ENCODE measurements around the gene GAGE10. TPM values are rescaled to one million over a fixed set of nuclear protein-coding genes. Genes with fewer than 3 reads are reported as not detected.

GAGE10 gene
- total RNA-seq, 4 donors from 2014 or later: not detected

DNA sequence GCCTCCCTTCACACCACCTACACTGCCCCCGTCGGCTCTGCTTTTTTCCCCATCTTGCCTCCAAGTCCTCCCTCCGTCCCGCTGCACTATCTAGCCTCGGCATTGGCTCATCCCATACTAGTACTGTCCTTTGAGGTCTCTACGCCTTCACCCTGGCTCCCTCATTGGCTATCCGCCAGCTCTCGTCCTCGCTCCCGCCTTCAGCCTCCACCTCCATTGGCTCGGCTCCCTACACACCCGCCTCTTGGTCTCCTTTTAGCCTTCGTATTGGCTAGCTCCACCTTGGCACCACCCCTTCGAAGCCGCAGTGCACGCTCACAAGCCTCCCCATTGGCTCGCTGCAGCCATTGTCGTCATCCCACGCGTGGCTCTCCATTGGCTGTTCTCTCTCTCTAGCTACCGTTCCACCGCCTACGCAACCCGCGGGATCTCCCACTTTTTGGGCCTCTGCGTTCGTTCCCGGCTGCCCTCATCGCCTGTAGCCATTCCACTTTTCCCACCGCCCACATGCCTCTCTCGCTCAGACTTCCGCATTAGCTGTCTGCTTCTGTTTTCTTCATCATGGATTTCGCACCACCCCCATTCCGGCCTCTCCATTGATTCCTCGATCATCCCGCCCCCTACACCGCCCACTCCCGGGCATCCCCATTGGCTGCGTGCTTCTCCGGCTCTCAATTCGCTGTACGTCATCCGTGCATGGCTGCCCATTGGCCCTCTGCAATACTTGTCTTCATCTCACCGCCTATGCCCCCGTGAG, 34.3 kb upstream of the GAGE10 start:
- Histone ChIP-seq H3K27me3 (no peaks in the 10 kb centered on the region), H3K4me1 (peaks cover 0 to 39% (median 7%) of the 10 kb centered on the region in 3 donors), H3K36me3 (no peaks in the 10 kb centered on the region), H3K9me3 (no peaks in the 10 kb centered on the region), H3K4me3 (peak overlapping the region; percentile 40 to 77), H3K27ac (peak overlapping the region; percentile 78 to 97 (median 92))
- ATAC-seq: peak; percentile 95
- TF ChIP-seq POLR2AphosphoS5 (IDR thresholded peaks at IDR 0.05): peak; percentile 75
- peak in 1 of 2 donors; percentile 23 for TF ChIP-seq POLR2A (IDR thresholded peaks at IDR 0.05)
- TF ChIP-seq EP300 (IDR thresholded peaks at IDR 0.05): no peak
- WGBS, 2 donors (ENCODE audit: low coverage in 1 of 2): 1 to 50% methylated on average over 29 to 31 of the region's 45 CpGs

DNA sequence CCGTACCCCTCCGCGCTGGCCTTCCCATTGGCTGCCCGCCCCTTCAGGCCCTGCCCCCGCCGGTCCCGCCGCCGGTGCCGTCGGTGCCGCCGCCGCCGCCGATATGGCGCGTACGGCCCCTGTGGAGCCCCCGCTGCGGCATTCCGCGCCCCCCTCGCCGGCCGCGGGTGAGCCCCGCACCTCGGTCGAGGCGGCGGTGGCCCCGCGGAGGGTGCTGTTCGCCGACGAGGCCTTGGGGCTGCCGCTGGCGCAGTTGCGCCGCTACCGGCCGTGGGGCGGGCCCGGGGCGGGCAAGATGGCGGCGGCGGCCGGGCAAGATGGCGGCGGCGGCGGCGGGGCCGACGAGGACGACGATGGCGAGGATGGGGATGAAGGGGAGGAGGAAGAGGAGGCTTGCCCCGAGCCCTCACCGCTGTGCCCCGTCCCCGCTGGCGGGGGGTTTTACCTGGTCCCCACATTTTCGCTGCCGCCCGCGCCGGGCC, 33.6 kb upstream of the GAGE10 start, which contains the start of gene PPP1R3F:
PPP1R3F (plus strand) TSS at position 27 of the 482 bp plus-strand sequence; CDS start at position 104, 77 bp downstream.
- H3K4me1 ChIP-seq: peaks cover 0 to 45% (median 7%) of the 10 kb centered on the region in 3 donors
- TF ChIP-seq POLR2AphosphoS5 (IDR thresholded peaks at IDR 0.05): peak; percentile 23
- TF ChIP-seq EP300 (IDR thresholded peaks at IDR 0.05): no peak
- TF ChIP-seq POLR2A (IDR thresholded peaks at IDR 0.05): peak; percentile 63 to 70
- TF ChIP-seq, protein P1, sequence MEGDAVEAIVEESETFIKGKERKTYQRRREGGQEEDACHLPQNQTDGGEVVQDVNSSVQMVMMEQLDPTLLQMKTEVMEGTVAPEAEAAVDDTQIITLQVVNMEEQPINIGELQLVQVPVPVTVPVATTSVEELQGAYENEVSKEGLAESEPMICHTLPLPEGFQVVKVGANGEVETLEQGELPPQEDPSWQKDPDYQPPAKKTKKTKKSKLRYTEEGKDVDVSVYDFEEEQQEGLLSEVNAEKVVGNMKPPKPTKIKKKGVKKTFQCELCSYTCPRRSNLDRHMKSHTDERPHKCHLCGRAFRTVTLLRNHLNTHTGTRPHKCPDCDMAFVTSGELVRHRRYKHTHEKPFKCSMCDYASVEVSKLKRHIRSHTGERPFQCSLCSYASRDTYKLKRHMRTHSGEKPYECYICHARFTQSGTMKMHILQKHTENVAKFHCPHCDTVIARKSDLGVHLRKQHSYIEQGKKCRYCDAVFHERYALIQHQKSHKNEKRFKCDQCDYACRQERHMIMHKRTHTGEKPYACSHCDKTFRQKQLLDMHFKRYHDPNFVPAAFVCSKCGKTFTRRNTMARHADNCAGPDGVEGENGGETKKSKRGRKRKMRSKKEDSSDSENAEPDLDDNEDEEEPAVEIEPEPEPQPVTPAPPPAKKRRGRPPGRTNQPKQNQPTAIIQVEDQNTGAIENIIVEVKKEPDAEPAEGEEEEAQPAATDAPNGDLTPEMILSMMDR (IDR thresholded peaks at IDR 0.05): peak in 1 of 4 experiments; percentile 4
- no peaks in the 10 kb centered on the region for H3K9me3 ChIP-seq
- no CpG with 5 or more reads among the region's 70 CpGs for WGBS, 2 donors (ENCODE audit: low coverage in 1 of 2)
- peak within 1 kb of the TSS; percentile 89 to 97 (median 92) for H3K27ac ChIP-seq
- no peaks in the 10 kb centered on the region for H3K36me3 ChIP-seq
- H3K27me3 ChIP-seq: no peaks in the 10 kb centered on the region
- peak; percentile 22 for ATAC-seq
- peak within 1 kb of the TSS; percentile 77 to 83 for H3K4me3 ChIP-seq

DNA sequence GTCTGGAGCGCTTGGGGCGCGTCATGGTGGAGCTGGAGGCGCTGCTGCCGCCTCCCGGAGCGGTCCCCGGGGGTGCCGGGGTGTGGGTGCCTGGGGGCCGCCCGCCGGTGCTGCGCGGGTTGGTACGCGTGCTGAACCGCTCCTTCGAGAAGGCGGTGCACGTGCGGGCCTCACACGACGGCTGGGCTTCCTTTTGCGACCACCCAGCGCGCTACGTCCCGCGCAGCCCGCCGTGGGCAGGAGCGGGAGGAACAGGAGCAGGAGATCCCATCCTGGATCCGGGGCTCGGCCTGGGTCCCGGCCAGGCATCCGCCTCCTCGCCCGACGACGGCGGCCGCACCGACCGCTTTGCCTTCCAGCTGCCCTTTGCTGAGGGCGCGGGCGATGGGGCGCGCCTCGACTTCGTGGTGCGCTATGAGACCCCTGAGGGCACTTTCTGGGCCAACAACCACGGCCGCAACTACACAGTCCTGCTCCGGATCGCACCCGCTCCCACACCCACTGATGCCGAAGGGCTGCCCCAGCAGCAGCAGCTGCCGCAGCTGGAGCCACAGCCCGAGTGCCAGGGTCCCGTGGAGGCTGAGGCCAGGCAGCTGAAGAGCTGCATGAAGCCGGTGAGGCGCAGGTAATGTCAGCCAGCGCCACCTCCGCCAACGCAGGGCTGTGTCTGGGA, 33.1 kb upstream of the GAGE10 start:
- no peaks in the 10 kb centered on the region for H3K27me3 ChIP-seq
- peaks cover 0 to 45% (median 7%) of the 10 kb centered on the region in 3 donors for H3K4me1 ChIP-seq
- TF ChIP-seq POLR2AphosphoS5 (IDR thresholded peaks at IDR 0.05) (no peak), POLR2A (IDR thresholded peaks at IDR 0.05) (no peak), EP300 (IDR thresholded peaks at IDR 0.05) (no peak)
- TF ChIP-seq, protein P1 (IDR thresholded peaks at IDR 0.05): no peak
- ATAC-seq: no peak
- H3K9me3 ChIP-seq: no peaks in the 10 kb centered on the region
- peak overlapping the region; percentile 89 to 97 (median 92) for H3K27ac ChIP-seq
- H3K36me3 ChIP-seq: no peaks in the 10 kb centered on the region
- 93% methylated on average over 8 of the region's 66 CpGs; no CpG with 5 or more reads in 1 of the 2 donors for WGBS, 2 donors (ENCODE audit: low coverage in 1 of 2)
- peak overlapping the region; percentile 77 to 83 for H3K4me3 ChIP-seq

DNA sequence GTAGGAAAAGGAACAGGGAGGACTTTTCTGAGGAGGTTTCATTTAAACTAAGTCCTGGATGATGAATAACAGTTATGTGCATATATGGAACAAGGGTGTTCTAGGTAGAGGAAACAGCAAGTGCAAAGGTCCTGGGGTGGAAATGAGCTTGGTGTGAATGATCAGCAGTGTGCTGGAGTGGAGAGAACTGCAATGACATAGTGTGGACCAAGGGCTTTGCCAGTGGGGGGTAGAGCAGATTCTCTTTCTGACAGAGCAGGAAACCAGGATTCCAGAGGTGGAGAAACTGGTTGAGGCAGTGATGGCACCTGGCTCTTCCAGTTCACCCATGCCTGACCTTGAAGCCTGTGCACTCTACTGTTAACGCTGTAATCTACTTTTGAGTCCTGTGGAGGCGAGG, 32.1 kb upstream of the GAGE10 start:
- WGBS, 2 donors (ENCODE audit: low coverage in 1 of 2): 82% methylated on average over 2 of the region's 2 CpGs; no CpG with 5 or more reads in 1 of the 2 donors
- Histone ChIP-seq H3K27ac (peak overlapping the region in 1 of 4 donors; percentile 97), H3K27me3 (no peaks in the 10 kb centered on the region), H3K9me3 (no peaks in the 10 kb centered on the region), H3K4me3 (peak overlapping the region in 1 of 2 donors; percentile 77), H3K36me3 (no peaks in the 10 kb centered on the region), H3K4me1 (peaks cover 0 to 45% (median 7%) of the 10 kb centered on the region in 3 donors)
- no peak for TF ChIP-seq EP300 (IDR thresholded peaks at IDR 0.05)
- no peak for TF ChIP-seq POLR2AphosphoS5 (IDR thresholded peaks at IDR 0.05)
- no peak for TF ChIP-seq POLR2A (IDR thresholded peaks at IDR 0.05)
- TF ChIP-seq, protein P1 (IDR thresholded peaks at IDR 0.05): no peak
- ATAC-seq: no peak

DNA sequence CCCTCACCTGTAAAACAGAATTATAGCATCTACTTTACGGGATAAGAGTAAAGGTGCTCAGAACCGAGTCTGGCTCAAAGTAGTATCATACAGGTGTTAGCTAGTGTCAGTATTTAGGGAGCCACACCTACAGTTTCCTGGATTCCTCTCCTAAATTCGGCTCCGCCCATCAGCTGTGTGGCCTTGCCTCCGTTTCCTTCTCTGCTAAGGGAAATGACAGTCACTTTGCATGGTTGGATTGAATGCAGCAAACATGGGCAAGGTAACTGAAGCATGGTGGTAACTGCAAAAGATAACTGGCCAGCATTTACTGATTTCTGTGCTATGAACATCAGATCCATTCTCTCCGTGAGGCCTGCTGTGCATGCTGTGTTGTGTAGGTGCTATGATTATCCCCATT, 31.0 kb upstream of the GAGE10 start:
- H3K4me3 ChIP-seq: no peak overlapping the region
- H3K27ac ChIP-seq: no peak overlapping the region
- no peak for TF ChIP-seq POLR2A (IDR thresholded peaks at IDR 0.05)
- no peak for TF ChIP-seq EP300 (IDR thresholded peaks at IDR 0.05)
- TF ChIP-seq, protein P1 (IDR thresholded peaks at IDR 0.05): no peak
- TF ChIP-seq POLR2AphosphoS5 (IDR thresholded peaks at IDR 0.05): no peak
- H3K4me1 ChIP-seq: peaks cover 0 to 55% (median 7%) of the 10 kb centered on the region in 3 donors
- H3K27me3 ChIP-seq: no peaks in the 10 kb centered on the region
- H3K9me3 ChIP-seq: no peaks in the 10 kb centered on the region
- no peak for ATAC-seq
- 56 to 77% methylated on average over 3 to 5 of the region's 6 CpGs for WGBS, 2 donors (ENCODE audit: low coverage in 1 of 2)
- H3K36me3 ChIP-seq: no peaks in the 10 kb centered on the region

Data from gastroesophageal sphincter (tissue), 4 donors.